SJSA1 (cell line): ENCODE results near the gene COL12A1. TPM values are rescaled to one million over a fixed set of nuclear protein-coding genes. Genes with fewer than 3 reads are reported as not detected.

Experiments
- total RNA-seq: library from RNA; depleted of rRNA; stranded (reverse); fragments of >200 nt; shearing (Covaris generic); gene quantifications from 2 replicates; pipeline ENCODE4 v1.2.3, GENCODE V29; 2014; rRNA removed

The COL12A1 gene
- total RNA-seq, 1 experiment from 2014 or later = 233 TPM

Other genes starting within 250 kb of the COL12A1 start
- 405 and 1,112 TPM in 2 replicates for gene COX7A2, start 37.7 kb upstream of the COL12A1 start, total RNA-seq
- gene TMEM30A, start 78.7 kb upstream of the COL12A1 start, total RNA-seq = 177 and 253 TPM in 2 replicates